ENCODE results near the gene GABRP.

DNA sequence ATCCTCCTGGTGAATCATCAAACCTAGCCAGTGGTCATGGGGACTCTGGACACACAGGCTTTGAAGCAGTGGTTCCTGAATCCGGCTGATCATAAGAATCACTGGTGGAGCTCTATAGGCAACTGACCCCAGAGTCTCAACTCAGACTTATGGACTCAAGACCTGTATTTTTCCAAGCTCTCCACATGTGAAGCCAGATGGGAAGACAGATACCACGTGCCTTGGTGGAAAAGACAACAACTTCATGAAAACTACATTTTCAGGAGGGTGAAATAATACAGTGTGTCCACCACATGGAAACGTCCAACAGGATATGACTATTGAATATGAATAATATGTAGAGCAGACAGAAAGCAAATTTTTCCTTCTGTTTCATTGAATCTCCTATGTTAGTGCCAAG lies 33.7 kb downstream of the GABRP start:
- TF ChIP-seq, protein P1, sequence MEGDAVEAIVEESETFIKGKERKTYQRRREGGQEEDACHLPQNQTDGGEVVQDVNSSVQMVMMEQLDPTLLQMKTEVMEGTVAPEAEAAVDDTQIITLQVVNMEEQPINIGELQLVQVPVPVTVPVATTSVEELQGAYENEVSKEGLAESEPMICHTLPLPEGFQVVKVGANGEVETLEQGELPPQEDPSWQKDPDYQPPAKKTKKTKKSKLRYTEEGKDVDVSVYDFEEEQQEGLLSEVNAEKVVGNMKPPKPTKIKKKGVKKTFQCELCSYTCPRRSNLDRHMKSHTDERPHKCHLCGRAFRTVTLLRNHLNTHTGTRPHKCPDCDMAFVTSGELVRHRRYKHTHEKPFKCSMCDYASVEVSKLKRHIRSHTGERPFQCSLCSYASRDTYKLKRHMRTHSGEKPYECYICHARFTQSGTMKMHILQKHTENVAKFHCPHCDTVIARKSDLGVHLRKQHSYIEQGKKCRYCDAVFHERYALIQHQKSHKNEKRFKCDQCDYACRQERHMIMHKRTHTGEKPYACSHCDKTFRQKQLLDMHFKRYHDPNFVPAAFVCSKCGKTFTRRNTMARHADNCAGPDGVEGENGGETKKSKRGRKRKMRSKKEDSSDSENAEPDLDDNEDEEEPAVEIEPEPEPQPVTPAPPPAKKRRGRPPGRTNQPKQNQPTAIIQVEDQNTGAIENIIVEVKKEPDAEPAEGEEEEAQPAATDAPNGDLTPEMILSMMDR (IDR thresholded peaks at IDR 0.05): no peak
- no peak for TF ChIP-seq POLR2A (IDR thresholded peaks at IDR 0.05)
